SK-N-SH treated with all-trans-retinoic acid at 6 μM for 48 hours (cell line): ENCODE measurements around the gene FCER1A.

Source experiments
- GLIS3 ChIP-seq: fragments of 250-450 bp; sonication (Bioruptor Pico); IDR thresholded peaks from 2 replicates; pipeline ENCODE4 v1.5.0; 2020; ENCODE audit warnings: mild to moderate bottlenecking, moderate library complexity
- ZFP3 ChIP-seq: fragments of 250-450 bp; sonication (Bioruptor Pico); IDR thresholded peaks from 2 replicates; pipeline ENCODE4 v1.5.0; 2020; ENCODE audit warnings: mild to moderate bottlenecking, moderate library complexity

DNA sequence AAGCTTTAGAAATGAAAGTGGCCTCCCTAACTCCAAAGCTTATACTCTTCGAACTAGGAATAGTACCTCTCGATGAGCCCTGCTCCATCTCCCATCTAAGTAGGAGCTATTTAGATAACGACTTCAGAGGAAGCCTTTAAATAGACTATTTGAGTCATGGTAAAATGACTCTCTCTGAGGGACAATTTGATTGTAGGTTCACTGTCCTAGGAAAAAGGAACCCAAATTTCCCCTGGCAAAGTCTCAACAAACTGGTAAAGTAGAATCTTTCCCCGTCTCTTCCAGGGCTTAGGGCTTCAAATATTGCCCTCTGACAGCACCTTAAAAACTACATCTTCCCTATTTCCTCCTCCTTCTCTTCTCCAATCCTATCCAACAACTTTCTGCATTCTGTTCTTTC lies 2.0 kb upstream of the FCER1A start:
- TF ChIP-seq ZFP3 (CRISPR knock-in tag) (no peak), GLIS3 (CRISPR knock-in tag) (no peak)
